HEK293 (cell line): ENCODE data around the gene DNAJB7.

Experiments used
- CTCF ChIA-PET: fragments of 350-600 bp; formaldehyde crosslinking; extraction: SDS; loops from one replicate; lab custom pipeline; 2021; ENCODE audit warnings: antibody characterized with exemption; lab: Yijun Ruan, JAX
- POLR2A ChIA-PET: fragments of 300-600 bp; formaldehyde crosslinking; extraction: SDS; loops from one replicate; lab custom pipeline; 2020; ENCODE audit warnings: antibody characterized with exemption, inconsistent platforms; lab: Yijun Ruan, JAX
- H3K27ac ChIP-seq: fragments of 200-500 bp; sonication (Bioruptor generic); 2 replicates; pipeline ENCODE4 v1.5.1; 2014; ENCODE audit warnings: low read depth, low read length, control low read depth, inconsistent platforms; ENCODE audit errors: extremely low read depth
- H3K36me3 ChIP-seq, 2 experiments: fragments of 200-500 bp in 1 of 2; sonication (Bioruptor generic) in 1 of 2; 1 replicate in 1 of 2; 2 replicates in 1 of 2; pipeline ENCODE4 v1.5.1; 2014 to 2017; ENCODE audit warnings: inconsistent platforms in 2 of 2, low read length in 2 of 2; ENCODE audit not compliant: control insufficient read depth in 2 of 2, insufficient read depth in 1 of 2
- H3K4me1 ChIP-seq: fragments of 200-500 bp; sonication (Bioruptor generic); 2 replicates; pipeline ENCODE4 v1.5.1; 2014; ENCODE audit warnings: mild to moderate bottlenecking, low read length, inconsistent platforms; ENCODE audit not compliant: control insufficient read depth, insufficient read depth
- H3K4me3 ChIP-seq: 2 replicates; pipeline ENCODE4 v1.5.1; 2011; ENCODE audit warnings: low read depth, mild to moderate bottlenecking, control low read depth, low read length, moderate library complexity
- H3K9me3 ChIP-seq: fragments of 200-500 bp; sonication (Bioruptor generic); 2 replicates; pipeline ENCODE4 v1.5.1; 2014; ENCODE audit warnings: low read depth, low read length, inconsistent platforms; ENCODE audit not compliant: control insufficient read depth, insufficient read depth
- BCL11B ChIP-seq: fragments of 450-650 bp; formaldehyde crosslinking; IDR thresholded peaks from 2 replicates; pipeline ENCODE4 v1.5.1; 2016; ENCODE audit warnings: low read depth, missing biosample characterization, missing genetic modification characterization
- GLI4 ChIP-seq: fragments of 450-650 bp; formaldehyde crosslinking; IDR thresholded peaks from 2 replicates; pipeline ENCODE4 v1.5.1; 2016; ENCODE audit warnings: missing biosample characterization, missing genetic modification characterization
- GLIS2 ChIP-seq: fragments of 450-650 bp; formaldehyde crosslinking; IDR thresholded peaks from 2 replicates; pipeline ENCODE4 v1.5.1; 2016; ENCODE audit warnings: missing biosample characterization, missing genetic modification characterization
- KLF10 ChIP-seq: fragments of 450-650 bp; IDR thresholded peaks from 2 replicates; pipeline ENCODE4 v1.5.1; 2018; ENCODE audit warnings: missing biosample characterization, mild to moderate bottlenecking, missing genetic modification characterization
- KLF16 ChIP-seq: fragments of 450-650 bp; formaldehyde crosslinking; IDR thresholded peaks from 2 replicates; pipeline ENCODE4 v1.5.1; 2017; ENCODE audit warnings: missing biosample characterization, missing genetic modification characterization
- KLF9 ChIP-seq: fragments of 450-650 bp; formaldehyde crosslinking; IDR thresholded peaks from 2 replicates; pipeline ENCODE4 v1.5.1; 2016; ENCODE audit warnings: missing biosample characterization, missing genetic modification characterization, low read depth
- OVOL3 ChIP-seq: fragments of 450-650 bp; formaldehyde crosslinking; IDR thresholded peaks from 2 replicates; pipeline ENCODE4 v1.5.1; 2016; ENCODE audit warnings: missing biosample characterization, missing genetic modification characterization
- SP2 ChIP-seq: fragments of 450-650 bp; formaldehyde crosslinking; IDR thresholded peaks from 2 replicates; pipeline ENCODE4 v1.5.1; 2016; ENCODE audit warnings: missing biosample characterization, missing genetic modification characterization
- ZBTB7A ChIP-seq: fragments of 450-650 bp; formaldehyde crosslinking; IDR thresholded peaks from 2 replicates; pipeline ENCODE4 v1.5.1; 2016; ENCODE audit warnings: low read depth, missing biosample characterization, missing genetic modification characterization
- ZEB2 ChIP-seq: fragments of 450-650 bp; formaldehyde crosslinking; IDR thresholded peaks from 2 replicates; pipeline ENCODE4 v1.5.1; 2016; ENCODE audit warnings: missing biosample characterization, missing genetic modification characterization
- ZIC2 ChIP-seq: fragments of 450-650 bp; formaldehyde crosslinking; IDR thresholded peaks from 2 replicates; pipeline ENCODE4 v1.5.1; 2016; ENCODE audit warnings: missing biosample characterization, missing genetic modification characterization
- ZNF133 ChIP-seq: fragments of 450-650 bp; formaldehyde crosslinking; IDR thresholded peaks from 2 replicates; pipeline ENCODE4 v1.5.1; 2016; ENCODE audit warnings: missing biosample characterization, missing genetic modification characterization
- ZNF157 ChIP-seq: fragments of 450-650 bp; formaldehyde crosslinking; IDR thresholded peaks from 2 replicates; pipeline ENCODE4 v1.5.1; 2016; ENCODE audit warnings: missing biosample characterization, missing genetic modification characterization
- ZNF2 ChIP-seq: fragments of 450-650 bp; formaldehyde crosslinking; IDR thresholded peaks from 2 replicates; pipeline ENCODE4 v1.5.1; 2016; ENCODE audit warnings: missing biosample characterization, missing genetic modification characterization
- ZNF211 ChIP-seq: fragments of 450-650 bp; formaldehyde crosslinking; IDR thresholded peaks from 2 replicates; pipeline ENCODE4 v1.5.1; 2016; ENCODE audit warnings: low read depth, missing biosample characterization, missing genetic modification characterization
- ZNF394 ChIP-seq: fragments of 450-650 bp; formaldehyde crosslinking; IDR thresholded peaks from 2 replicates; pipeline ENCODE4 v1.5.1; 2016; ENCODE audit warnings: missing biosample characterization, missing genetic modification characterization, mild to moderate bottlenecking, moderate library complexity, borderline replicate concordance
- ZNF529 ChIP-seq: fragments of 450-650 bp; formaldehyde crosslinking; IDR thresholded peaks from 2 replicates; pipeline ENCODE4 v1.5.1; 2017; ENCODE audit warnings: missing genetic modification characterization, missing biosample characterization; ENCODE audit not compliant: insufficient replicate concordance
- TF ChIP-seq, protein P1 (sequence below): fragments of 450-650 bp; formaldehyde crosslinking; IDR thresholded peaks from 2 replicates; pipeline ENCODE4 v1.5.1; 2016; ENCODE audit warnings: missing biosample characterization, missing genetic modification characterization
- TF ChIP-seq, protein P2 (sequence below): fragments of 450-650 bp; formaldehyde crosslinking; IDR thresholded peaks from 2 replicates; pipeline ENCODE4 v1.5.1; 2016; ENCODE audit warnings: missing biosample characterization, missing genetic modification characterization
- TF ChIP-seq, protein P3 (sequence below): fragments of 450-650 bp; formaldehyde crosslinking; IDR thresholded peaks from 2 replicates; pipeline ENCODE4 v1.5.1; 2016; ENCODE audit warnings: missing biosample characterization, missing genetic modification characterization, borderline replicate concordance
- TF ChIP-seq, protein P4 (sequence below): fragments of 450-650 bp; formaldehyde crosslinking; IDR thresholded peaks from 2 replicates; pipeline ENCODE4 v1.5.1; 2017; ENCODE audit warnings: missing biosample characterization, missing genetic modification characterization
- TF ChIP-seq, protein P5 (sequence below): fragments of 450-650 bp; formaldehyde crosslinking; IDR thresholded peaks from 2 replicates; pipeline ENCODE4 v1.5.1; 2016; ENCODE audit warnings: missing biosample characterization, missing genetic modification characterization

The DNAJB7 gene

DNA sequence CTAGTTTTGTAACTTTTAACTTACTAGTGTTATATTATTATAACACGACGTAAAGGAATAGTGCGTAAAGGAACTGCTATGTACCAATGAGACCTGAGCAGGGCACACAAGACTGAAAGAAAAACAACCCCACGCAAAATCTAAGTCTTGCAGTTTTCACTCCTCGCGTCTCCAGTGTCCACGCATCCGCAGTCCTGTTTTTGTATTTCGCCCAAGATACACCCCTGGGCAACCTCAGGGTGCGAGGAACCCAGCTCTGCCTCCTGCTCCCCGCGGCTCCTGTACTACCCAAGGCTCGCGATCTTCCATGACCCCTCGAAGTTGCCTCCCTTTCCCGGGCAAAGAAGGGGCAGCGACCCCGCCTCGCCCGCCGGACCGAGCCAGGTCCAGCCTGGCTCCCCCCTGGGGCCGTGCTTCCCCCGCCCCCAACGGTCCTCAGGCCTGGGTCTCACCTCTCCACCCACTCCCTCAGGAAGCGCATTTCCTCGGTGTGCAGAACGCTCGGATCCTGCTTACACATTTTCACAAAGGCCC, 5.9 kb downstream of the DNAJB7 start:
- Histone ChIP-seq H3K4me1 (peaks cover 22% of the 10 kb centered on the region), H3K36me3 (peaks cover 13 to 27% of the 10 kb centered on the region in 2 experiments; a peak in 2 of 3 replicates), H3K4me3 (peak overlapping the region; percentile 53), H3K27ac (peak overlapping the region; percentile 98), H3K9me3 (no peaks in the 10 kb centered on the region)
- CTCF ChIA-PET = interaction anchor here (0.5 to 1.7 kb wide), 7 partner anchors 11 to 198 kb away, joined by 3 to 6 read pairs (median 4); partner anchors contain the start of gene SLC25A17
- POLR2A ChIA-PET = interaction anchor here (0.6 to 2.3 kb wide), 18 partner anchors 11 to 590 kb away, joined by 3 to 14 read pairs (median 4); partner anchors contain the start of genes MCHR1, MRTFA, RBX1 and SLC25A17
- TF ChIP-seq ZEB2 (tag by site-specific recombination) = no peak
- no peak for TF ChIP-seq BCL11B
- TF ChIP-seq GLI4 (tag by site-specific recombination) = peak; percentile 67; the same call in 1 of the 2 replicates
- TF ChIP-seq, protein P1, sequence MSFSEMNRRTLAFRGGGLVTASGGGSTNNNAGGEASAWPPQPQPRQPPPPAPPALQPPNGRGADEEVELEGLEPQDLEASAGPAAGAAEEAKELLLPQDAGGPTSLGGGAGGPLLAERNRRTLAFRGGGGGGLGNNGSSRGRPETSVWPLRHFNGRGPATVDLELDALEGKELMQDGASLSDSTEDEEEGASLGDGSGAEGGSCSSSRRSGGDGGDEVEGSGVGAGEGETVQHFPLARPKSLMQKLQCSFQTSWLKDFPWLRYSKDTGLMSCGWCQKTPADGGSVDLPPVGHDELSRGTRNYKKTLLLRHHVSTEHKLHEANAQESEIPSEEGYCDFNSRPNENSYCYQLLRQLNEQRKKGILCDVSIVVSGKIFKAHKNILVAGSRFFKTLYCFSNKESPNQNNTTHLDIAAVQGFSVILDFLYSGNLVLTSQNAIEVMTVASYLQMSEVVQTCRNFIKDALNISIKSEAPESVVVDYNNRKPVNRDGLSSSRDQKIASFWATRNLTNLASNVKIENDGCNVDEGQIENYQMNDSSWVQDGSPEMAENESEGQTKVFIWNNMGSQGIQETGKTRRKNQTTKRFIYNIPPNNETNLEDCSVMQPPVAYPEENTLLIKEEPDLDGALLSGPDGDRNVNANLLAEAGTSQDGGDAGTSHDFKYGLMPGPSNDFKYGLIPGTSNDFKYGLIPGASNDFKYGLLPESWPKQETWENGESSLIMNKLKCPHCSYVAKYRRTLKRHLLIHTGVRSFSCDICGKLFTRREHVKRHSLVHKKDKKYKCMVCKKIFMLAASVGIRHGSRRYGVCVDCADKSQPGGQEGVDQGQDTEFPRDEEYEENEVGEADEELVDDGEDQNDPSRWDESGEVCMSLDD (tag by site-specific recombination) = peak; percentile 85
- peak; percentile 84 for TF ChIP-seq ZBTB7A
- 0 out of 2 replicates have a peak, but pooled peaks have one; percentile 10 for TF ChIP-seq ZNF157 (tag by site-specific recombination)
- no peak for TF ChIP-seq ZNF394 (tag by site-specific recombination)
- no peak for TF ChIP-seq ZNF211 (tag by site-specific recombination)
- 0 out of 2 replicates have a peak, but pooled peaks have one; percentile 0 for TF ChIP-seq ZNF2 (tag by site-specific recombination)
- TF ChIP-seq GLIS2 (tag by site-specific recombination) = peak; percentile 99
- peak; percentile 78 for TF ChIP-seq KLF9 (tag by site-specific recombination)
- TF ChIP-seq, protein P2, sequence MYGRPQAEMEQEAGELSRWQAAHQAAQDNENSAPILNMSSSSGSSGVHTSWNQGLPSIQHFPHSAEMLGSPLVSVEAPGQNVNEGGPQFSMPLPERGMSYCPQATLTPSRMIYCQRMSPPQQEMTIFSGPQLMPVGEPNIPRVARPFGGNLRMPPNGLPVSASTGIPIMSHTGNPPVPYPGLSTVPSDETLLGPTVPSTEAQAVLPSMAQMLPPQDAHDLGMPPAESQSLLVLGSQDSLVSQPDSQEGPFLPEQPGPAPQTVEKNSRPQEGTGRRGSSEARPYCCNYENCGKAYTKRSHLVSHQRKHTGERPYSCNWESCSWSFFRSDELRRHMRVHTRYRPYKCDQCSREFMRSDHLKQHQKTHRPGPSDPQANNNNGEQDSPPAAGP = peak; percentile 11; the same call in 1 of the 2 replicates
- TF ChIP-seq KLF16 (tag by site-specific recombination) = peak; percentile 86
- TF ChIP-seq, protein P3, sequence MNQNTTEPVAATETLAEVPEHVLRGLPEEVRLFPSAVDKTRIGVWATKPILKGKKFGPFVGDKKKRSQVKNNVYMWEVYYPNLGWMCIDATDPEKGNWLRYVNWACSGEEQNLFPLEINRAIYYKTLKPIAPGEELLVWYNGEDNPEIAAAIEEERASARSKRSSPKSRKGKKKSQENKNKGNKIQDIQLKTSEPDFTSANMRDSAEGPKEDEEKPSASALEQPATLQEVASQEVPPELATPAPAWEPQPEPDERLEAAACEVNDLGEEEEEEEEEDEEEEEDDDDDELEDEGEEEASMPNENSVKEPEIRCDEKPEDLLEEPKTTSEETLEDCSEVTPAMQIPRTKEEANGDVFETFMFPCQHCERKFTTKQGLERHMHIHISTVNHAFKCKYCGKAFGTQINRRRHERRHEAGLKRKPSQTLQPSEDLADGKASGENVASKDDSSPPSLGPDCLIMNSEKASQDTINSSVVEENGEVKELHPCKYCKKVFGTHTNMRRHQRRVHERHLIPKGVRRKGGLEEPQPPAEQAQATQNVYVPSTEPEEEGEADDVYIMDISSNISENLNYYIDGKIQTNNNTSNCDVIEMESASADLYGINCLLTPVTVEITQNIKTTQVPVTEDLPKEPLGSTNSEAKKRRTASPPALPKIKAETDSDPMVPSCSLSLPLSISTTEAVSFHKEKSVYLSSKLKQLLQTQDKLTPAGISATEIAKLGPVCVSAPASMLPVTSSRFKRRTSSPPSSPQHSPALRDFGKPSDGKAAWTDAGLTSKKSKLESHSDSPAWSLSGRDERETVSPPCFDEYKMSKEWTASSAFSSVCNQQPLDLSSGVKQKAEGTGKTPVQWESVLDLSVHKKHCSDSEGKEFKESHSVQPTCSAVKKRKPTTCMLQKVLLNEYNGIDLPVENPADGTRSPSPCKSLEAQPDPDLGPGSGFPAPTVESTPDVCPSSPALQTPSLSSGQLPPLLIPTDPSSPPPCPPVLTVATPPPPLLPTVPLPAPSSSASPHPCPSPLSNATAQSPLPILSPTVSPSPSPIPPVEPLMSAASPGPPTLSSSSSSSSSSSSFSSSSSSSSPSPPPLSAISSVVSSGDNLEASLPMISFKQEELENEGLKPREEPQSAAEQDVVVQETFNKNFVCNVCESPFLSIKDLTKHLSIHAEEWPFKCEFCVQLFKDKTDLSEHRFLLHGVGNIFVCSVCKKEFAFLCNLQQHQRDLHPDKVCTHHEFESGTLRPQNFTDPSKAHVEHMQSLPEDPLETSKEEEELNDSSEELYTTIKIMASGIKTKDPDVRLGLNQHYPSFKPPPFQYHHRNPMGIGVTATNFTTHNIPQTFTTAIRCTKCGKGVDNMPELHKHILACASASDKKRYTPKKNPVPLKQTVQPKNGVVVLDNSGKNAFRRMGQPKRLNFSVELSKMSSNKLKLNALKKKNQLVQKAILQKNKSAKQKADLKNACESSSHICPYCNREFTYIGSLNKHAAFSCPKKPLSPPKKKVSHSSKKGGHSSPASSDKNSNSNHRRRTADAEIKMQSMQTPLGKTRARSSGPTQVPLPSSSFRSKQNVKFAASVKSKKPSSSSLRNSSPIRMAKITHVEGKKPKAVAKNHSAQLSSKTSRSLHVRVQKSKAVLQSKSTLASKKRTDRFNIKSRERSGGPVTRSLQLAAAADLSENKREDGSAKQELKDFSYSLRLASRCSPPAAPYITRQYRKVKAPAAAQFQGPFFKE (tag by site-specific recombination) = peak; percentile 44; the same call in 1 of the 2 replicates
- TF ChIP-seq, protein P4, sequence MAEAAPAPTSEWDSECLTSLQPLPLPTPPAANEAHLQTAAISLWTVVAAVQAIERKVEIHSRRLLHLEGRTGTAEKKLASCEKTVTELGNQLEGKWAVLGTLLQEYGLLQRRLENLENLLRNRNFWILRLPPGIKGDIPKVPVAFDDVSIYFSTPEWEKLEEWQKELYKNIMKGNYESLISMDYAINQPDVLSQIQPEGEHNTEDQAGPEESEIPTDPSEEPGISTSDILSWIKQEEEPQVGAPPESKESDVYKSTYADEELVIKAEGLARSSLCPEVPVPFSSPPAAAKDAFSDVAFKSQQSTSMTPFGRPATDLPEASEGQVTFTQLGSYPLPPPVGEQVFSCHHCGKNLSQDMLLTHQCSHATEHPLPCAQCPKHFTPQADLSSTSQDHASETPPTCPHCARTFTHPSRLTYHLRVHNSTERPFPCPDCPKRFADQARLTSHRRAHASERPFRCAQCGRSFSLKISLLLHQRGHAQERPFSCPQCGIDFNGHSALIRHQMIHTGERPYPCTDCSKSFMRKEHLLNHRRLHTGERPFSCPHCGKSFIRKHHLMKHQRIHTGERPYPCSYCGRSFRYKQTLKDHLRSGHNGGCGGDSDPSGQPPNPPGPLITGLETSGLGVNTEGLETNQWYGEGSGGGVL (tag by site-specific recombination) = no peak
- no peak for TF ChIP-seq ZNF529 (tag by site-specific recombination)
- 0 out of 2 replicates have a peak, but pooled peaks have one; percentile 12 for TF ChIP-seq OVOL3 (tag by site-specific recombination)
- peak; percentile 67 for TF ChIP-seq ZIC2 (tag by site-specific recombination)
- no peak for TF ChIP-seq ZNF133 (tag by site-specific recombination)
- TF ChIP-seq, protein P5, sequence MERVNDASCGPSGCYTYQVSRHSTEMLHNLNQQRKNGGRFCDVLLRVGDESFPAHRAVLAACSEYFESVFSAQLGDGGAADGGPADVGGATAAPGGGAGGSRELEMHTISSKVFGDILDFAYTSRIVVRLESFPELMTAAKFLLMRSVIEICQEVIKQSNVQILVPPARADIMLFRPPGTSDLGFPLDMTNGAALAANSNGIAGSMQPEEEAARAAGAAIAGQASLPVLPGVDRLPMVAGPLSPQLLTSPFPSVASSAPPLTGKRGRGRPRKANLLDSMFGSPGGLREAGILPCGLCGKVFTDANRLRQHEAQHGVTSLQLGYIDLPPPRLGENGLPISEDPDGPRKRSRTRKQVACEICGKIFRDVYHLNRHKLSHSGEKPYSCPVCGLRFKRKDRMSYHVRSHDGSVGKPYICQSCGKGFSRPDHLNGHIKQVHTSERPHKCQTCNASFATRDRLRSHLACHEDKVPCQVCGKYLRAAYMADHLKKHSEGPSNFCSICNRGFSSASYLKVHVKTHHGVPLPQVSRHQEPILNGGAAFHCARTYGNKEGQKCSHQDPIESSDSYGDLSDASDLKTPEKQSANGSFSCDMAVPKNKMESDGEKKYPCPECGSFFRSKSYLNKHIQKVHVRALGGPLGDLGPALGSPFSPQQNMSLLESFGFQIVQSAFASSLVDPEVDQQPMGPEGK (tag by site-specific recombination) = peak; percentile 96
- TF ChIP-seq SP2 (tag by site-specific recombination) = peak; percentile 24
- TF ChIP-seq KLF10 (tag by site-specific recombination) = no peak
